Loucy (cell line): ENCODE measurements around the gene MCCC2.

Experiments
- EZH2phosphoT487 ChIP-seq: fragments of 200-600 bp; IDR thresholded peaks from 2 replicates; pipeline ENCODE4 v1.6.1; 2018; ENCODE audit warnings: antibody characterized with exemption, mild to moderate bottlenecking, moderate library complexity, borderline replicate concordance
- TF ChIP-seq, protein P1 (sequence below): fragments of 200-600 bp; sonication (generic); conservative IDR thresholded peaks from 2 replicates; pipeline ENCODE4 v1.5.1; 2014; ENCODE audit warnings: mild to moderate bottlenecking, antibody characterized with exemption, low read length

DNA sequence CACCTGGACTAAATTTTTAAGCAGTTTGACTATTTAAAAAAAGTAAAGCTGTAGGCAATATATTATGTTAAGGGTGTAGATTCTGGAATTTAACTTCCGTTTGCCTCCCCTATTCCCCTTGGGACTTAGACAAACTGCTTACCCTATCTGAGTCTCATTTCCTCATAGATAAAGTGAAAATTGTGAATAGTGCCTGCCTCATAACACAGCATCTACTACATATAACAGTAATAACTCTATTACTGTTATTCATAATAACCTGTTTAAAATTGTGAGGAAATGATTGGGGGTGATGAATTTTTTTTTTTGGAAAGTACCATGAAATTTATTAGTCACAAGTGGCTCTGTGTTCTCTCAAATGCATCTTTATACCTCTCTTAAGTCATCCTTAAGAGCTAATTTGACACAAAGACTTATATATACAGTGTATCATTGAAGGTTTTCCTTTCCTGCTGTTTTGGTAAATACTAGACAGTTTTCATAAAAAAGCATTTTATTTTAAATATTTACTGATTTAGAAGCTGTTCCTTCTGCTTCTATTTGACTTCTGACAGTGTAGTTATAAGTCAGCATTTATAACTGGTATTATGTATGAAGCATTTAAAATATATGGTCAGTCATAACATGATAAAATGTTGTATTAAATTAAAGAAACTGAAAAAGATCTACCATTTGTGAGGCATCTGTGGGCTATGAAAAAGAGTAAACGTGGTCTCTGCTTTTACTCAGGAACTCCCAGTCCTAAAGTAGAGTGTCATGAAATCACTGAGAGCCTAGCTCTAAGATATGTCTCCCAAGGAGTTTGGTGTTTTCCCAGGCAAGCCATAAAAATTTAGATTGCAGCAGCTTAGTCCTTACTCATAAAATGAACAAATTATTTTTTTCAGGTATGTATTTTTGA is 46.4 kb downstream of the MCCC2 start:
- TF ChIP-seq EZH2phosphoT487, result no peak
- TF ChIP-seq, protein P1, sequence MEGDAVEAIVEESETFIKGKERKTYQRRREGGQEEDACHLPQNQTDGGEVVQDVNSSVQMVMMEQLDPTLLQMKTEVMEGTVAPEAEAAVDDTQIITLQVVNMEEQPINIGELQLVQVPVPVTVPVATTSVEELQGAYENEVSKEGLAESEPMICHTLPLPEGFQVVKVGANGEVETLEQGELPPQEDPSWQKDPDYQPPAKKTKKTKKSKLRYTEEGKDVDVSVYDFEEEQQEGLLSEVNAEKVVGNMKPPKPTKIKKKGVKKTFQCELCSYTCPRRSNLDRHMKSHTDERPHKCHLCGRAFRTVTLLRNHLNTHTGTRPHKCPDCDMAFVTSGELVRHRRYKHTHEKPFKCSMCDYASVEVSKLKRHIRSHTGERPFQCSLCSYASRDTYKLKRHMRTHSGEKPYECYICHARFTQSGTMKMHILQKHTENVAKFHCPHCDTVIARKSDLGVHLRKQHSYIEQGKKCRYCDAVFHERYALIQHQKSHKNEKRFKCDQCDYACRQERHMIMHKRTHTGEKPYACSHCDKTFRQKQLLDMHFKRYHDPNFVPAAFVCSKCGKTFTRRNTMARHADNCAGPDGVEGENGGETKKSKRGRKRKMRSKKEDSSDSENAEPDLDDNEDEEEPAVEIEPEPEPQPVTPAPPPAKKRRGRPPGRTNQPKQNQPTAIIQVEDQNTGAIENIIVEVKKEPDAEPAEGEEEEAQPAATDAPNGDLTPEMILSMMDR, result no peak
